IMR-90 (cell line): ENCODE data around the gene GLDC. TPM values are rescaled to one million over a fixed set of nuclear protein-coding genes. Genes with fewer than 3 reads are reported as not detected.

Source experiments
- ATAC-seq: fragments of 200-7000 bp; cut with Tn5 transposase; 2 replicates; pipeline ENCODE4 v1.9.1; 2020; ENCODE audit warnings: low read depth, mild to moderate bottlenecking, moderate library complexity
- BruUV-seq: library from RNA; stranded (reverse); fragments of 400-500 nt; replicated peaks from 2 replicates; lab custom pipeline; 2021; lab: Mats Ljungman, UMichigan
- CTCF ChIA-PET: fragments of 300-600 bp; formaldehyde crosslinking; extraction: SDS; loops from one replicate; lab custom pipeline; 2021; ENCODE audit warnings: antibody characterized with exemption; lab: Yijun Ruan, JAX
- POLR2A ChIA-PET: fragments of 300-600 bp; sonication (Branson Sonifier 250); formaldehyde crosslinking; loops from one replicate; lab custom pipeline; 2022; ENCODE audit warnings: antibody characterized with exemption; ENCODE audit not compliant: unreplicated experiment; lab: Charles Lee
- DNase-seq: peaks from one replicate; pipeline ENCODE4 v3.0.0; 2013
- H2AFZ ChIP-seq: replicated peaks from 2 replicates; pipeline ENCODE3; 2013; ENCODE audit warnings: low read length, mild to moderate bottlenecking; ENCODE audit not compliant: poor library complexity
- H2AK5ac ChIP-seq: 2 replicates; pipeline ENCODE4 v1.6.1; 2013; ENCODE audit warnings: low read depth, low read length, inconsistent platforms
- H2AK9ac ChIP-seq: replicated peaks from 2 replicates; pipeline ENCODE3; 2013; ENCODE audit warnings: mild to moderate bottlenecking, low read depth, low read length, moderate library complexity; ENCODE audit not compliant: poor library complexity
- H2BK120ac ChIP-seq: 2 replicates; pipeline ENCODE4 v1.6.1; 2013; ENCODE audit warnings: low read depth, low read length, inconsistent platforms
- H2BK15ac ChIP-seq: 3 replicates; pipeline ENCODE4 v1.6.1; 2013; ENCODE audit warnings: low read depth, low read length, inconsistent platforms
- H2BK20ac ChIP-seq: 2 replicates; pipeline ENCODE4 v1.6.1; 2013; ENCODE audit warnings: low read depth, mild to moderate bottlenecking, inconsistent platforms, low read length, moderate library complexity
- H2BK5ac ChIP-seq: 2 replicates; pipeline ENCODE4 v1.6.1; 2013; ENCODE audit warnings: mild to moderate bottlenecking, low read depth, low read length, inconsistent platforms; ENCODE audit not compliant: poor library complexity, severe bottlenecking
- H3K14ac ChIP-seq: replicated peaks from 2 replicates; pipeline ENCODE4 v1.6.1; 2013; ENCODE audit warnings: low read depth, low read length, inconsistent platforms
- H3K18ac ChIP-seq: 2 replicates; pipeline ENCODE4 v1.6.1; 2013; ENCODE audit warnings: low read depth, low read length, control low read depth
- H3K23ac ChIP-seq: 2 replicates; pipeline ENCODE4 v1.6.1; 2013; ENCODE audit warnings: low read depth, low read length, inconsistent platforms
- H3K27ac ChIP-seq: 2 replicates; pipeline ENCODE4 v1.5.1; 2013; ENCODE audit warnings: mild to moderate bottlenecking, control low read depth, low read length; ENCODE audit not compliant: insufficient read depth
- H3K27me3 ChIP-seq: 2 replicates; pipeline ENCODE4 v1.6.1; 2013; ENCODE audit warnings: low read length; ENCODE audit not compliant: control insufficient read depth, insufficient read depth
- H3K36me3 ChIP-seq: 2 replicates; pipeline ENCODE4 v1.6.1; 2013; ENCODE audit warnings: low read length, mixed read lengths; ENCODE audit not compliant: control insufficient read depth, insufficient read depth
- H3K4ac ChIP-seq: 2 replicates; pipeline ENCODE4 v1.6.1; 2013; ENCODE audit warnings: low read depth, low read length, inconsistent platforms
- H3K4me1 ChIP-seq: 2 replicates; pipeline ENCODE4 v1.6.1; 2013; ENCODE audit warnings: low read length, mixed read lengths; ENCODE audit not compliant: control insufficient read depth, insufficient read depth
- H3K4me2 ChIP-seq: 2 replicates; pipeline ENCODE4 v1.6.1; 2013; ENCODE audit warnings: low read depth, mild to moderate bottlenecking, control low read depth, low read length, moderate library complexity
- H3K4me3 ChIP-seq: 2 replicates; pipeline ENCODE4 v1.5.1; 2013; ENCODE audit warnings: low read depth, mild to moderate bottlenecking, control low read depth, low read length, moderate library complexity; ENCODE audit not compliant: insufficient read depth
- H3K56ac ChIP-seq: 2 replicates; pipeline ENCODE4 v1.6.1; 2013; ENCODE audit warnings: low read length, inconsistent platforms; ENCODE audit not compliant: insufficient read depth; ENCODE audit errors: extremely low read depth
- H3K79me1 ChIP-seq, 2 experiments: 2 replicates each; pipeline ENCODE4 v1.6.1; 2013; ENCODE audit warnings: low read length in 2 of 2, inconsistent platforms in 1 of 2, low read depth in 1 of 2
- H3K9ac ChIP-seq: 2 replicates; pipeline ENCODE4 v1.6.1; 2013; ENCODE audit warnings: low read depth, low read length, control low read depth
- H3K9me1 ChIP-seq: 2 replicates; pipeline ENCODE4 v1.6.1; 2013; ENCODE audit warnings: low read length, inconsistent platforms; ENCODE audit not compliant: insufficient read depth
- H3K9me3 ChIP-seq: 2 replicates; pipeline ENCODE4 v1.6.1; 2013; ENCODE audit warnings: low read length; ENCODE audit not compliant: control insufficient read depth, insufficient read depth
- H4K20me1 ChIP-seq: 2 replicates; pipeline ENCODE4 v1.6.1; 2013; ENCODE audit warnings: low read length, inconsistent platforms; ENCODE audit not compliant: insufficient read depth
- H4K5ac ChIP-seq: 2 replicates; pipeline ENCODE4 v1.6.1; 2013; ENCODE audit warnings: mild to moderate bottlenecking, low read depth, low read length, control low read depth
- H4K8ac ChIP-seq, 2 experiments: 2 replicates each; pipeline ENCODE4 v1.6.1; 2013; ENCODE audit warnings: low read depth in 2 of 2, low read length in 2 of 2, control low read depth in 1 of 2, inconsistent platforms in 1 of 2
- H4K91ac ChIP-seq: 2 replicates; pipeline ENCODE4 v1.6.1; 2013; ENCODE audit warnings: low read depth, low read length, inconsistent platforms; ENCODE audit not compliant: insufficient read depth
- BHLHE40 ChIP-seq: fragments of 150-350 bp; IDR thresholded peaks from 2 replicates; pipeline ENCODE4 v1.6.1; 2016; ENCODE audit warnings: mild to moderate bottlenecking, low read depth, low read length
- MAZ ChIP-seq: IDR thresholded peaks from 2 replicates; pipeline ENCODE4 v1.6.1; 2012; ENCODE audit warnings: low read depth, mild to moderate bottlenecking, low read length, improper control_type of control experiment, moderate library complexity, borderline replicate concordance
- MXI1 ChIP-seq: IDR thresholded peaks from 2 replicates; pipeline ENCODE4 v1.6.1; 2012; ENCODE audit warnings: low read depth, mild to moderate bottlenecking, low read length, moderate library complexity, borderline replicate concordance
- NFE2L2 ChIP-seq: fragments of 150-350 bp; IDR thresholded peaks from 2 replicates; pipeline ENCODE4 v1.6.1; 2016; ENCODE audit warnings: low read depth, mild to moderate bottlenecking, low read length
- RAD21 ChIP-seq: IDR thresholded peaks from 2 replicates; pipeline ENCODE4 v1.6.1; 2012; ENCODE audit warnings: low read length, improper control_type of control experiment
- RCOR1 ChIP-seq: IDR thresholded peaks from 2 replicates; pipeline ENCODE4 v1.6.1; 2012; ENCODE audit warnings: mild to moderate bottlenecking, low read length, improper control_type of control experiment; ENCODE audit not compliant: insufficient replicate concordance
- RFX5 ChIP-seq: IDR thresholded peaks from 2 replicates; pipeline ENCODE4 v1.8.0; 2012; ENCODE audit warnings: low read depth, mild to moderate bottlenecking, low read length, moderate library complexity
- WGBS, 2 experiments: methylation state at CpG; one replicate each; pipeline versions ENCODE4 v1.1.5 to v1.1.7; 2013; ENCODE audit warnings: missing lambda C conversion rate in 2 of 2; ENCODE audit not compliant: insufficient read length in 1 of 2; ENCODE audit errors: extremely low coverage in 2 of 2; 5-methylcytosine and 5-hydroxymethylcytosine counted together
- dilution Hi-C: fragments of 300-500 bp; cut with HindIII; formaldehyde crosslinking; loops from one replicate; pipeline ENCODE4 v1.14.3; 2018; ENCODE audit warnings: low sequenced_read_pairs; ENCODE audit not compliant: unreplicated experiment
- in situ Hi-C: fragments of 300-500 bp; cut with MboI; formaldehyde crosslinking; loops from 3 replicates; pipeline ENCODE4 v1.14.3; 2019; ENCODE audit warnings: low sequenced_read_pairs, inconsistent platforms, mixed read lengths
- intact Hi-C: fragments of 100-400 bp; cut with micrococcal nuclease; formaldehyde crosslinking; loops from 2 replicates; pipeline ENCODE4 v1.10.0; 2022
- polyA plus RNA-seq, 3 experiments: library from polyadenylated mRNA; depleted of rRNA; stranded (reverse); fragments of >200 nt; gene quantifications; 2 replicates each; pipeline ENCODE4 v1.2.3, GENCODE V29; 2012; ENCODE audit warnings: low replicate concordance in 1 of 3
- total RNA-seq: library from RNA; depleted of rRNA; stranded (reverse); fragments of >200 nt; gene quantifications from 2 replicates; pipeline ENCODE4 v1.2.3, GENCODE V29; 2012
- TF ChIP-seq, protein P1 (sequence below): fragments of 150-350 bp; IDR thresholded peaks from 2 replicates; pipeline ENCODE4 v1.6.1; 2016; ENCODE audit warnings: low read depth, mild to moderate bottlenecking, low read length, moderate library complexity, borderline replicate concordance

The GLDC gene
- total and polyA plus RNA-seq, 2 of the 4 experiments (the other 2 are of a cell fraction), result 0.36 to 0.50 TPM

DNA sequence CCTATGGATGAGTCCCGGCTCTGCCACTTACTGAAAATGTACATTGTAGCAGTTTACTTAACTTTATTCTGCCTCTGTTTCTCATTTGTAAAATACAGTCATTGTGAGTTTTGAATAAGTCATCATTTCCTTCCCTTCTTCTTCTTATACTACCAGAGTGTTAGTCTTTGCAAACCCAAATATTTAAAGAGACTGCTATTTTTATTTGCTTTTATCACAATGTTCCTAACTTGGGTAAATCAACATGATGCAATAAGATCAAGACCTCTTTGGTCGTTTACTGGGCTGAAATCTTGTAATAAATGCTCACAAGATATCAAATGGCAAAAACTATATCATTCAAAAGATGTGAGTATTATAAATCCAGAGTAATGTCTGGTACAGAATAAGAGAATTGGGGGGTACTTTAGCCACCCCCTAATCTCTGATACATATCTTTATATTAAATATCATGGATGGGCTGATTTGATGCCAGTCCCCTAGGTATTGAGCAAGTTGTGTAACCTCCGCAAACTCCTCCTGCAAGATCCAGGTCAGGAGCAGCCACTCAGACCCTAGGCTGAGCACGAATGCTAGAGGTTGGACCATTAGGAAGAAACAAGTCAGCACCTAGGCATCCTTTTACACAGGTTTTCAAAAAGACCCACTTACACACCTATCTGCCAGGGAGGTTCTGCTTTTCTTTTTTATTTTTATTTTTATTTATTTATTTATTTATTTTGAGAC, 13.3 kb upstream of the GLDC start:
- WGBS, 2 experiments, result no CpG with 5 or more reads among the region's 4 CpGs
- H3K18ac ChIP-seq, result no peak overlapping the region
- in situ Hi-C loops, result loop anchor here (5.0 kb wide), 1 partner anchor 306 kb away; no protein-coding TSS in a partner anchor
- no TSS peak for BruUV-seq
- no peak overlapping the region for H3K23ac ChIP-seq
- H2BK15ac ChIP-seq, result no peak overlapping the region
- no peak overlapping the region for H3K9ac ChIP-seq
- H2AK9ac ChIP-seq, result no peak overlapping the region
- H2AFZ ChIP-seq, result no peak overlapping the region
- no peak overlapping the region for H3K14ac ChIP-seq
- no peak overlapping the region for H3K56ac ChIP-seq
- H4K20me1 ChIP-seq, result no peaks in the 10 kb centered on the region
- H3K9me3 ChIP-seq, result no peaks in the 10 kb centered on the region
- H2BK120ac ChIP-seq, result no peak overlapping the region
- ChIA-PET CTCF (no interaction called here), POLR2A (interaction anchor here (0.7 kb wide), 1 partner anchor 275 kb away, joined by 5 read pairs; no protein-coding TSS in a partner anchor)
- no peak overlapping the region for H2BK20ac ChIP-seq
- DNase-seq (no peak), ATAC-seq (no peak)
- H3K27ac ChIP-seq, result no peak overlapping the region
- H4K8ac ChIP-seq, result no peak overlapping the region
- no peaks in the 10 kb centered on the region for H3K79me1 ChIP-seq
- no peak overlapping the region for H2BK5ac ChIP-seq
- TF ChIP-seq RFX5 (no peak), RAD21 (no peak), NFE2L2 (no peak), MAZ (no peak), MXI1 (no peak), RCOR1 (no peak), BHLHE40 (no peak)
- TF ChIP-seq, protein P1, sequence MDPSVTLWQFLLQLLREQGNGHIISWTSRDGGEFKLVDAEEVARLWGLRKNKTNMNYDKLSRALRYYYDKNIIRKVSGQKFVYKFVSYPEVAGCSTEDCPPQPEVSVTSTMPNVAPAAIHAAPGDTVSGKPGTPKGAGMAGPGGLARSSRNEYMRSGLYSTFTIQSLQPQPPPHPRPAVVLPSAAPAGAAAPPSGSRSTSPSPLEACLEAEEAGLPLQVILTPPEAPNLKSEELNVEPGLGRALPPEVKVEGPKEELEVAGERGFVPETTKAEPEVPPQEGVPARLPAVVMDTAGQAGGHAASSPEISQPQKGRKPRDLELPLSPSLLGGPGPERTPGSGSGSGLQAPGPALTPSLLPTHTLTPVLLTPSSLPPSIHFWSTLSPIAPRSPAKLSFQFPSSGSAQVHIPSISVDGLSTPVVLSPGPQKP, result no peak
- dilution Hi-C loops, result no loop called here
- H3K27me3 ChIP-seq, result no peaks in the 10 kb centered on the region
- H3K36me3 ChIP-seq, result no peaks in the 10 kb centered on the region
- no peak overlapping the region for H2AK5ac ChIP-seq
- no peaks in the 10 kb centered on the region for H3K4me1 ChIP-seq
- no peak overlapping the region for H3K4me2 ChIP-seq
- intact Hi-C loops, result no loop called here
- H3K4me3 ChIP-seq, result no peak overlapping the region
- H4K91ac ChIP-seq, result no peak overlapping the region
- H3K4ac ChIP-seq, result no peak overlapping the region
- no peaks in the 10 kb centered on the region for H3K9me1 ChIP-seq
- no peak overlapping the region for H4K5ac ChIP-seq
